ENCODE data around the gene ZRANB3. TPM values are rescaled to one million over a fixed set of nuclear protein-coding genes. Genes with fewer than 3 reads are reported as not detected.

The ZRANB3 gene
- polyA plus RNA-seq (2013, experiment 1 of 2), result 8.9 TPM
- 10.3 TPM for polyA plus RNA-seq (2013, experiment 2 of 2)

GRCh38 chr2:135530313-135531230 lies at the start of gene ZRANB3:
Gene ZRANB3 (minus strand): TSS chr2:135531218.
- peak within 1 kb of the TSS; percentile 97 for H3K27ac ChIP-seq (ENCODE audit: low read depth, low read length, severe bottlenecking)
- peaks cover 4% of the 10 kb centered on the region for H3K4me1 ChIP-seq (ENCODE audit: control insufficient read depth, insufficient read depth, low read length, poor library complexity, severe bottlenecking)
- no peaks in the 10 kb centered on the region for H3K9me3 ChIP-seq (ENCODE audit: control insufficient read depth, low read length)
- no peaks in the 10 kb centered on the region for H3K36me3 ChIP-seq (ENCODE audit: control insufficient read depth, insufficient read depth, low read length)
- 1 to 2% methylated on average over 28 to 32 of the region's 46 CpGs for WGBS, 2 experiments (ENCODE audit: insufficient coverage in 2 of 2)
- peak within 1 kb of the TSS; percentile 88 for H3K4me3 ChIP-seq (ENCODE audit: extremely low read depth, insufficient read depth, low read length, poor library complexity, severe bottlenecking)

DNA sequence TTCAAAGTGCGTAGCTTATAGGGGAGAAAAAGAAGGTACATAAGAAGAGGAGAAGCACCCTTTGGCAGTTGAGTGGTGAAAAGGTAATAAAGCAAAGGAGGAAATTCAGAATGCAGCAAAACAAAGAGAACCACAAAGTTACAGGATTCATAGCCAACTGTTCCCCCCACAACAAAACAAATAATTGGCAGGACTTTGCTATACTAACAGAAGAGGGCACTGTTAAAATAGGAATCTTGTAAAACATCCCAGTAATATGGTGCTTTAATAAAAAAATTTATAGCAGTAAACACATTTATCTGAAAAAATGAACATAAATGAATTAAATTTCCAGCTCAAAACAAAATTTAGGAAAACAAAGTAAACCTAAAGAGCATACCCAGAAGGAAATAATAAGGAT lies 42.6 kb upstream of the ZRANB3 start:
- Histone ChIP-seq H3K4me1 (ENCODE audit: control insufficient read depth, insufficient read depth, low read length, poor library complexity, severe bottlenecking) (no peaks in the 10 kb centered on the region), H3K27ac (ENCODE audit: low read depth, low read length, severe bottlenecking) (no peak overlapping the region), H3K36me3 (ENCODE audit: control insufficient read depth, insufficient read depth, low read length) (peaks cover 6% of the 10 kb centered on the region), H3K9me3 (ENCODE audit: control insufficient read depth, low read length) (no peaks in the 10 kb centered on the region), H3K4me3 (ENCODE audit: extremely low read depth, insufficient read depth, low read length, poor library complexity, severe bottlenecking) (no peak overlapping the region)
- WGBS, 2 experiments (ENCODE audit: insufficient coverage in 2 of 2), result 100% methylated on average over 1 of the region's 1 CpG

GRCh38 chr2:135570884-135571283 lies 39.9 kb upstream of the ZRANB3 start:
- Histone ChIP-seq H3K4me3 (ENCODE audit: extremely low read depth, insufficient read depth, low read length, poor library complexity, severe bottlenecking) (no peak overlapping the region), H3K36me3 (ENCODE audit: control insufficient read depth, insufficient read depth, low read length) (peaks cover 9% of the 10 kb centered on the region), H3K9me3 (ENCODE audit: control insufficient read depth, low read length) (no peaks in the 10 kb centered on the region), H3K27ac (ENCODE audit: low read depth, low read length, severe bottlenecking) (no peak overlapping the region), H3K4me1 (ENCODE audit: control insufficient read depth, insufficient read depth, low read length, poor library complexity, severe bottlenecking) (no peaks in the 10 kb centered on the region)
- whole genome bisulfite sequencing, 2 experiments (ENCODE audit: insufficient coverage in 2 of 2), result no CpG with 5 or more reads among the region's 2 CpGs

DNA sequence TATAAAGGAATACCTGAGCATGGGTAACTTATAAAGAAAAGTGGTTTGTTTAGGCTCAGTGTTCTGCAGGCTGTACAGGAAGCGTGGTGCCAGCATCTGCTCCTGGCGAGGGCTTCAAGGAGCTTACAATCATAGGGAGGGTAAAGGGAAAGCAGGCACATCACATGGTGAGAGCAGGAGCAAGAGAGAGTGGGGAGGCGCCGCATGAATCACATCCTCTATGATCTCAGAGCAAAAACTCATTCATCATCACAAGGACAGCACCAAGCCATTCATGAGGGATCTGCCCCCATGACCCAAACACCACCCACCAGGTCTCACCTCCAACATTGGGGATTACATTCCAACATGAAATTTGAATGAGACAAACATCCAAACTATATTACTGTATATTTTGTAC lies 32.8 kb upstream of the ZRANB3 start:
- 93% methylated on average over 3 to 4 of the region's 4 CpGs for WGBS, 2 experiments (ENCODE audit: insufficient coverage in 2 of 2)
- Histone ChIP-seq H3K9me3 (ENCODE audit: control insufficient read depth, low read length) (no peaks in the 10 kb centered on the region), H3K36me3 (ENCODE audit: control insufficient read depth, insufficient read depth, low read length) (peaks cover 6% of the 10 kb centered on the region), H3K27ac (ENCODE audit: low read depth, low read length, severe bottlenecking) (no peak overlapping the region), H3K4me3 (ENCODE audit: extremely low read depth, insufficient read depth, low read length, poor library complexity, severe bottlenecking) (no peak overlapping the region), H3K4me1 (ENCODE audit: control insufficient read depth, insufficient read depth, low read length, poor library complexity, severe bottlenecking) (no peaks in the 10 kb centered on the region)

DNA sequence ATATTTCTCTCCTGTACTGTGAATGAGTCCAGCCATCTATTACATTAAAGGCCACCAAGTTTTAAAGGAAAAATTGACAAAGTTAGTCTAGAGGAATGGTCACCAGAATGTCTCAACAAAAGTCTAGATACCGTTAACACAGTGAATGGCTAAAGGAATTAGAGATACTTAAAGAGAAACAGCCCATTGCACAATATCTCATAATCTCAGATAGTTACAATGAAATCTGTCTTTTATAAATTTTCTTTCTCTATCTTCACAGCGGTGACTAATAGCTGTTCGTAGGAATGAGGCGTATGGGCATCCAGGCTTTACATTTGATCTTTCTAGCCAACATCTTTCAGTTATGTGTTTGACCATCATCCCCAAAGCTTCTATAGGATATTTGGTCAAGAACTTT lies 30.9 kb upstream of the ZRANB3 start:
- WGBS, 2 experiments (ENCODE audit: insufficient coverage in 2 of 2), result 100% methylated on average over 1 to 2 of the region's 4 CpGs
- Histone ChIP-seq H3K27ac (ENCODE audit: low read depth, low read length, severe bottlenecking) (no peak overlapping the region), H3K4me1 (ENCODE audit: control insufficient read depth, insufficient read depth, low read length, poor library complexity, severe bottlenecking) (no peaks in the 10 kb centered on the region), H3K36me3 (ENCODE audit: control insufficient read depth, insufficient read depth, low read length) (peaks cover 3% of the 10 kb centered on the region), H3K9me3 (ENCODE audit: control insufficient read depth, low read length) (no peaks in the 10 kb centered on the region), H3K4me3 (ENCODE audit: extremely low read depth, insufficient read depth, low read length, poor library complexity, severe bottlenecking) (no peak overlapping the region)

DNA sequence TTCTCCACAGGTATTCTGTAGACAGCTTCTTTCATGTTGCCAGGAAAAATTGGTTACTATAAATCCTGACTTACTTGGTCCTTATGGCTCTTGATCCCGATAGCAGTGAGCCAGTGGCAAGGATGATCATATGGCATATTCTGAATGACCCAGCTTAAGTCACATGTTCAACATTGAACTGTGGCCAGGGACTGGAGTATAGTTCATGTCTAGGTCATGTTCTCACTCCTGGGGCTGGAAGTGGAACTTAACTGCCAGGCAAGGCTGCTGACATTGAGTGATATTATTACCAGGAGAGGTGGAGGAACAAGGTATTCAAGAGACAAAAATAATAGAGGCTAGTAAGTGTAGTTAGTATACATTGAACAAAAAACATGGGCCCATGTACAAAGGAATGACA lies 26.5 kb upstream of the ZRANB3 start:
- no peak overlapping the region for H3K27ac ChIP-seq (ENCODE audit: low read depth, low read length, severe bottlenecking)
- no peaks in the 10 kb centered on the region for H3K36me3 ChIP-seq (ENCODE audit: control insufficient read depth, insufficient read depth, low read length)
- H3K4me3 ChIP-seq (ENCODE audit: extremely low read depth, insufficient read depth, low read length, poor library complexity, severe bottlenecking), result no peak overlapping the region
- no peaks in the 10 kb centered on the region for H3K4me1 ChIP-seq (ENCODE audit: control insufficient read depth, insufficient read depth, low read length, poor library complexity, severe bottlenecking)
- no peaks in the 10 kb centered on the region for H3K9me3 ChIP-seq (ENCODE audit: control insufficient read depth, low read length)
- 100% methylated on average over 1 of the region's 1 CpG for WGBS, 2 experiments (ENCODE audit: insufficient coverage in 2 of 2)

GRCh38 chr2:135555311-135555710 lies 24.3 kb upstream of the ZRANB3 start:
- Histone ChIP-seq H3K36me3 (ENCODE audit: control insufficient read depth, insufficient read depth, low read length) (no peaks in the 10 kb centered on the region), H3K27ac (ENCODE audit: low read depth, low read length, severe bottlenecking) (no peak overlapping the region), H3K4me1 (ENCODE audit: control insufficient read depth, insufficient read depth, low read length, poor library complexity, severe bottlenecking) (no peaks in the 10 kb centered on the region), H3K4me3 (ENCODE audit: extremely low read depth, insufficient read depth, low read length, poor library complexity, severe bottlenecking) (no peak overlapping the region), H3K9me3 (ENCODE audit: control insufficient read depth, low read length) (no peaks in the 10 kb centered on the region)
- 97 to 100% methylated on average over 2 to 3 of the region's 4 CpGs for WGBS, 2 experiments (ENCODE audit: insufficient coverage in 2 of 2)

DNA sequence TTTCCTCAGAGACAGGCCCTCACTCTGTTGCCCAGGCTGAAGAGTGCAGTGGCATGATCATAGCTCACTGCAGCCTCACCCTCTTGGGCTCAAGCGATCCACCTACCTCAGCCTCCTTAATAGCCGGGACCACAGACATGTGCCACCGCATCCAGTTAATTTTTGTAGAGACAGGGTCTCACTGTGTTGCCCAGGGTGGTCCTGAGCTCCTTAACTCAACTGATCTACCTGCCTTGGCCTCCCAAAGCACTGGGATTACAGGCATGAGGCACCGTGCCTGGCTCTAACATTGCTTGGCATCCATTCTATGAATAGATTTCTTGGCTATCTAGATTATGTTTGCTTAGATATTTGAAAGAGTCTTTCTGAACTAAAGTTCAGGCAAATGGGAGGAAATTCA lies 21.9 kb upstream of the ZRANB3 start:
- Histone ChIP-seq H3K27ac (ENCODE audit: low read depth, low read length, severe bottlenecking) (no peak overlapping the region), H3K36me3 (ENCODE audit: control insufficient read depth, insufficient read depth, low read length) (no peaks in the 10 kb centered on the region), H3K9me3 (ENCODE audit: control insufficient read depth, low read length) (no peaks in the 10 kb centered on the region), H3K4me3 (ENCODE audit: extremely low read depth, insufficient read depth, low read length, poor library complexity, severe bottlenecking) (no peak overlapping the region), H3K4me1 (ENCODE audit: control insufficient read depth, insufficient read depth, low read length, poor library complexity, severe bottlenecking) (no peaks in the 10 kb centered on the region)
- 93 to 96% methylated on average over 3 of the region's 4 CpGs for WGBS, 2 experiments (ENCODE audit: insufficient coverage in 2 of 2)

- no CpG with 5 or more reads among the region's 5 CpGs for WGBS, 2 experiments (ENCODE audit: insufficient coverage in 2 of 2)
- H3K4me3 ChIP-seq (ENCODE audit: extremely low read depth, insufficient read depth, low read length, poor library complexity, severe bottlenecking), result no peak overlapping the region
- no peaks in the 10 kb centered on the region for H3K9me3 ChIP-seq (ENCODE audit: control insufficient read depth, low read length)
- H3K4me1 ChIP-seq (ENCODE audit: control insufficient read depth, insufficient read depth, low read length, poor library complexity, severe bottlenecking), result no peaks in the 10 kb centered on the region
- no peaks in the 10 kb centered on the region for H3K36me3 ChIP-seq (ENCODE audit: control insufficient read depth, insufficient read depth, low read length)
- no peak overlapping the region for H3K27ac ChIP-seq (ENCODE audit: low read depth, low read length, severe bottlenecking)
Measured at GRCh38 chr2:135551356-135551755, 20.3 kb upstream of the ZRANB3 start.

DNA sequence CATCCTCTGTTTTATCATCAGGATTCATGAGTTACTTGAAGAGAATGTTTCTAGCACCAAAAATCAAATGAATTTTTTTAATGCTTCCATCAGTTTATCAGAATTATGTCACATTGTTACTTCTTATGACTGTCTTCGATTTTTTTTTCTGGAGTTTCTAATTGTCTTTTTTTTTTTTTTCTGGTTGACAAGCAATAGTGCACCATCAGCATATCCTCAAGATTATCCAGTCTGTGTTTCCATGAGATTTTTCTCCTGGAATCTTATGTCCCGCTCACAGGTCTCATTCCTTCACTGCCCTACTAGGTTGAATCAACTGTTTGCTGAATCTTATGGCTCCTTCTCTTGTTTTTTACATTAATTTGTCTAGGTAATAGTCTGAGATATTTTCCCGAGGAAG lies 16.3 kb upstream of the ZRANB3 start:
- no peak overlapping the region for H3K4me3 ChIP-seq (ENCODE audit: extremely low read depth, insufficient read depth, low read length, poor library complexity, severe bottlenecking)
- H3K36me3 ChIP-seq (ENCODE audit: control insufficient read depth, insufficient read depth, low read length), result no peaks in the 10 kb centered on the region
- H3K4me1 ChIP-seq (ENCODE audit: control insufficient read depth, insufficient read depth, low read length, poor library complexity, severe bottlenecking), result no peaks in the 10 kb centered on the region
- no peak overlapping the region for H3K27ac ChIP-seq (ENCODE audit: low read depth, low read length, severe bottlenecking)
- 83 to 100% methylated on average over 1 to 2 of the region's 3 CpGs for WGBS, 2 experiments (ENCODE audit: insufficient coverage in 2 of 2)
- H3K9me3 ChIP-seq (ENCODE audit: control insufficient read depth, low read length), result no peaks in the 10 kb centered on the region

DNA sequence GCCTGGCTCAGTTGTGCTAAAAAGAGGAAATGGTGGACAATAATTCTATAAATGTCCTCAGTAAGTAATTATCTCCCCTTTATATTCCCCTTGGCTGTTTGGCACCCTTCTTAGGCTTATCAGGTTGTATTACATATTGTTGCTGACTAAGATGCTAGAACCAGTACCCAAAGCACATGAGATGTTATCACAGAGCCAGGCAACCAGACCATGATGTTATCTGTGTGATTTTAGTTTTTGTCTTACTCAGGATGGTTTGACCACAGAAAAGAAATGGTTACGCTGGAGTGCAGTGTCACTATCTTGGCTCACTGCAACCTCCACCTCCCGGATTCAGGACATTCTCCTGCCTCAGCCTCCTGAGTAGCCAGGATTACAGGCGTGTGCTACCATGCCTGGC lies 15.4 kb upstream of the ZRANB3 start:
- no peak overlapping the region for H3K4me3 ChIP-seq (ENCODE audit: extremely low read depth, insufficient read depth, low read length, poor library complexity, severe bottlenecking)
- 100% methylated on average over 2 of the region's 3 CpGs; no CpG with 5 or more reads in 1 of the 2 experiments for WGBS, 2 experiments (ENCODE audit: insufficient coverage in 2 of 2)
- H3K27ac ChIP-seq (ENCODE audit: low read depth, low read length, severe bottlenecking), result no peak overlapping the region
- no peaks in the 10 kb centered on the region for H3K36me3 ChIP-seq (ENCODE audit: control insufficient read depth, insufficient read depth, low read length)
- no peaks in the 10 kb centered on the region for H3K9me3 ChIP-seq (ENCODE audit: control insufficient read depth, low read length)
- H3K4me1 ChIP-seq (ENCODE audit: control insufficient read depth, insufficient read depth, low read length, poor library complexity, severe bottlenecking), result no peaks in the 10 kb centered on the region

Measured in mesodermal cell (in vitro differentiated cells).